ENCODE data around the gene NAV2.

The NAV2 gene

GRCh38 chr11:20163783-20164481 lies 451.3 kb downstream of the NAV2 start:
- FAIRE-seq = no peak
